K562 (cell line): ENCODE results near the gene TMEM202. TPM values are rescaled to one million over a fixed set of nuclear protein-coding genes. Genes with fewer than 3 reads are reported as not detected.

Experiments used
- ATAC-seq: fragments of 200-7000 bp; cut with Tn5 transposase; 3 replicates; pipeline ENCODE4 v1.9.1; 2020; ENCODE audit warnings: moderate library complexity
- BruUV-seq: library from RNA; stranded (reverse); fragments of 400-500 nt; replicated peaks from 2 replicates; lab custom pipeline; 2021; lab: Mats Ljungman, UMichigan
- CTCF ChIA-PET: fragments of 300-600 bp; formaldehyde crosslinking; extraction: SDS; loops from one replicate; lab custom pipeline; 2021; ENCODE audit warnings: low intra/inter-chr PET ratio; lab: Yijun Ruan, JAX
- POLR2A ChIA-PET: fragments of 300-600, 350-650 bp; sonication (Branson Sonifier 250); formaldehyde crosslinking; extraction: SDS; loops from one replicate; lab custom pipeline; 2021; ENCODE audit warnings: antibody characterized with exemption, inconsistent platforms; lab: Yijun Ruan, JAX
- DNase-seq, 4 experiments: peaks; one replicate each; pipeline versions ENCODE4 v3.0.0 to v3.0.0-alpha.2; 2011 to 2018; ENCODE audit warnings: low spot score in 3 of 4, mixed read lengths in 3 of 4; ENCODE audit errors: extremely low read depth in 1 of 4
- FAIRE-seq: peaks from 2 replicates; lab custom pipeline; 2011; peaks lifted over from hg19 to GRCh38; lab: Jason Lieb, UNC
- H2AFZ ChIP-seq: 2 replicates; pipeline ENCODE4 v1.6.0; 2011; ENCODE audit warnings: low read depth, low read length, control low read depth, inconsistent platforms
- H3K27ac ChIP-seq: fragments of 200-600 bp; 3 replicates; pipeline ENCODE4 v1.8.0; 2011; ENCODE audit warnings: low read depth, mild to moderate bottlenecking, control low read depth, inconsistent platforms, low read length, moderate library complexity, mixed read lengths; ENCODE audit errors: extremely low read depth
- H3K27me3 ChIP-seq, 2 experiments: fragments of 300-600 bp in 1 of 2; 2 replicates in 1 of 2; 3 replicates in 1 of 2; pipeline versions ENCODE4 v1.6.0 to v1.8.0; 2011; ENCODE audit warnings: inconsistent platforms in 2 of 2, low read length in 2 of 2, mild to moderate bottlenecking in 1 of 2, mixed read lengths in 1 of 2, moderate library complexity in 1 of 2; ENCODE audit not compliant: control insufficient read depth in 2 of 2, insufficient read depth in 2 of 2
- H3K36me3 ChIP-seq: fragments of 300-600 bp; 3 replicates; pipeline ENCODE4 v1.8.0; 2011; ENCODE audit warnings: mild to moderate bottlenecking, low read length, inconsistent platforms; ENCODE audit not compliant: control insufficient read depth, insufficient read depth
- H3K4me1 ChIP-seq, 2 experiments: fragments of 200-600 bp in 1 of 2; replicated peaks in 1 of 2; 2 replicates in 1 of 2; 3 replicates in 1 of 2; pipeline versions ENCODE4 v1.5.1 to v1.8.0; 2011; ENCODE audit warnings: inconsistent platforms in 2 of 2, low read length in 2 of 2, mild to moderate bottlenecking in 1 of 2, mixed read lengths in 1 of 2, moderate library complexity in 1 of 2; ENCODE audit not compliant: control insufficient read depth in 2 of 2, insufficient read depth in 2 of 2
- H3K4me2 ChIP-seq: 2 replicates; pipeline ENCODE4 v1.6.1; 2011; ENCODE audit warnings: low read length, control low read depth, inconsistent platforms, mixed read lengths; ENCODE audit not compliant: insufficient read depth
- H3K4me3 ChIP-seq: fragments of 200-600 bp; sonication (generic), shearing (Covaris generic); 2 replicates; pipeline ENCODE4 v1.5.1; 2016; ENCODE audit warnings: control low read depth, inconsistent platforms
- H3K79me2 ChIP-seq: fragments of 200-600 bp; 3 replicates; pipeline ENCODE4 v1.8.0; 2011; ENCODE audit warnings: low read length, inconsistent platforms; ENCODE audit not compliant: control insufficient read depth, insufficient read depth
- H3K9ac ChIP-seq, 2 experiments: 2 replicates each; pipeline versions ENCODE4 v1.6.0 to v1.6.1; 2011; ENCODE audit warnings: low read depth in 2 of 2, low read length in 2 of 2, control low read depth in 1 of 2, inconsistent platforms in 1 of 2, mild to moderate bottlenecking in 1 of 2, mixed read lengths in 1 of 2; ENCODE audit not compliant: insufficient read depth in 1 of 2
- H3K9me1 ChIP-seq: one replicate; pipeline ENCODE4 v1.6.0; 2011; ENCODE audit warnings: inconsistent platforms, mild to moderate bottlenecking, low read length, moderate library complexity; ENCODE audit not compliant: control insufficient read depth, insufficient read depth
- H3K9me3 ChIP-seq: replicated peaks from 2 replicates; pipeline ENCODE4 v1.5.1; 2011; ENCODE audit warnings: low read depth, low read length, inconsistent platforms; ENCODE audit not compliant: control insufficient read depth, insufficient read depth
- H4K20me1 ChIP-seq: replicated peaks from 2 replicates; pipeline ENCODE4 v1.6.1; 2011; ENCODE audit warnings: low read length, inconsistent platforms, mixed read lengths; ENCODE audit not compliant: control insufficient read depth, insufficient read depth
- ASH1L ChIP-seq: fragments of 450-650 bp; IDR thresholded peaks from 2 replicates; pipeline ENCODE4 v1.6.1; 2018; ENCODE audit warnings: borderline replicate concordance, mild to moderate bottlenecking, low read depth; ENCODE audit not compliant: partially characterized antibody
- EZH2 ChIP-seq: IDR thresholded peaks from 2 replicates; pipeline ENCODE4 v1.6.1; 2012; ENCODE audit warnings: low read depth, mild to moderate bottlenecking, inconsistent platforms, low read length, borderline replicate concordance
- FOS ChIP-seq: IDR thresholded peaks from 3 replicates; pipeline ENCODE4 v1.6.1; 2011; ENCODE audit not compliant: insufficient read length; ENCODE audit errors: extremely low read depth
- HNRNPUL1 ChIP-seq: fragments of 200-400 bp; formaldehyde crosslinking; IDR thresholded peaks from 2 replicates; pipeline ENCODE4 v1.6.1; 2017; ENCODE audit warnings: low read length
- MXI1 ChIP-seq: IDR thresholded peaks from 2 replicates; pipeline ENCODE4 v1.6.1; 2011; ENCODE audit warnings: low read depth, mild to moderate bottlenecking, improper control_type of control experiment, low read length
- NFIC ChIP-seq: fragments of 450-650 bp; IDR thresholded peaks from 2 replicates; pipeline ENCODE4 v1.6.1; 2017; ENCODE audit warnings: mild to moderate bottlenecking, inconsistent platforms
- NFRKB ChIP-seq: fragments of 450-650 bp; IDR thresholded peaks from 2 replicates; pipeline ENCODE4 v1.6.1; 2016; ENCODE audit warnings: low read depth
- RBBP5 ChIP-seq: fragments of 200-600 bp; sonication (generic); IDR thresholded peaks from 2 replicates; pipeline ENCODE4 v1.6.1; 2012; ENCODE audit warnings: borderline replicate concordance, mild to moderate bottlenecking, low read length, control low read depth, inconsistent platforms; ENCODE audit not compliant: insufficient read depth, poor library complexity, severe bottlenecking
- ZKSCAN1 ChIP-seq: fragments of 150-350 bp; IDR thresholded peaks from 2 replicates; pipeline ENCODE4 v1.6.1; 2016; ENCODE audit warnings: low read depth, low read length
- ZNF121 ChIP-seq: sonication (generic); formaldehyde crosslinking; conservative IDR thresholded peaks from 2 replicates; pipeline ENCODE4 v1.8.0; 2022; ENCODE audit warnings: missing genetic modification reagents
- ZNF707 ChIP-seq: fragments of 250-450 bp; sonication (Bioruptor Pico); conservative IDR thresholded peaks from 2 replicates; pipeline ENCODE4 v1.8.0; 2022; ENCODE audit warnings: inconsistent platforms, mild to moderate bottlenecking, moderate library complexity
- ZNF780A ChIP-seq: fragments of 250-450 bp; sonication (Bioruptor Pico); IDR thresholded peaks from 2 replicates; pipeline ENCODE4 v1.5.0; 2021; ENCODE audit warnings: mild to moderate bottlenecking
- WGBS: fragments of 100-300 bp; shearing (Covaris generic); methylation state at CpG from one replicate; pipeline ENCODE4 v1.1.6; 2016; ENCODE audit warnings: low coverage, mixed read lengths; ENCODE audit not compliant: insufficient coverage; ENCODE audit errors: missing lambda C conversion rate; 5-methylcytosine and 5-hydroxymethylcytosine counted together
- in situ Hi-C: fragments of 300-500 bp; cut with MboI; formaldehyde crosslinking; loops from 4 replicates; pipeline ENCODE4 v1.15.0; 2018; ENCODE audit warnings: inconsistent platforms, mixed read lengths
- intact Hi-C: fragments of 100-400 bp; cut with micrococcal nuclease; formaldehyde crosslinking; loops from 2 replicates; pipeline ENCODE4 v1.14.2; 2022
- polyA plus RNA-seq, 8 experiments: library from polyadenylated mRNA; depleted of rRNA in 4 of 8; stranded (reverse) in 5 of 8; unstranded in 3 of 8; fragments of >200 nt; fragmentation: Nextera tagmentation in 2 of 8; fragmentation: Illumina TruSeq in 1 of 8; extraction: Ambion mirVana in 2 of 8; extraction: Trizol in 1 of 8; gene quantifications; 2 replicates each; pipeline versions ENCODE4 v1.2.1 to v1.2.3, GENCODE V29; 2011 to 2014; ENCODE audit warnings: inconsistent platforms in 1 of 8, missing spikeins in 1 of 8
- total RNA-seq, 7 experiments: library from RNA; depleted of rRNA in 6 of 7; stranded (reverse); fragments of >200 nt in 6 of 7; fragmentation: Illumina TruSeq in 2 of 7; extraction: Trizol in 2 of 7; gene quantifications; 2 replicates each; pipeline versions ENCODE4 v1.2.1 to v1.2.3, GENCODE V29; 2011 to 2021; ENCODE audit warnings: low replicate concordance in 1 of 7

The TMEM202 gene
- total and polyA plus RNA-seq, 9 of the 15 experiments (the other 6 are each of a cell fraction or from before 2014, with no cell fraction given): not detected

GRCh38 chr15:72445426-72445825, 47.3 kb downstream of the TMEM202 start:
- Histone ChIP-seq H3K4me1 (no peaks in the 10 kb centered on the region), H3K79me2 (no peaks in the 10 kb centered on the region), H3K9me3 (no peaks in the 10 kb centered on the region), H3K9ac (no peak overlapping the region), H2AFZ (no peak overlapping the region), H3K27me3 (peaks cover 4% of the 10 kb centered on the region in 2 experiments; a peak in 2 of 5 replicates), H3K27ac (no peak overlapping the region), H3K9me1 (no peaks in the 10 kb centered on the region), H3K4me3 (no peak overlapping the region), H4K20me1 (no peaks in the 10 kb centered on the region), H3K4me2 (no peak overlapping the region), H3K36me3 (no peaks in the 10 kb centered on the region)
- DNase-seq (no peak), FAIRE-seq (no peak), ATAC-seq (no peak)
- in situ Hi-C loops (no loop called here), intact Hi-C loops (no loop called here)
- POLR2A ChIA-PET: interaction anchor here (1.1 kb wide), 1 partner anchor 28 kb away, joined by 5 read pairs; the partner anchor contains the start of gene ARIH1
- TF ChIP-seq NFIC (peak; percentile 43; the same call in 1 of the 2 replicates), MXI1 (no peak), EZH2 (no peak), NFRKB (no peak), ZNF707 (CRISPR knock-in tag) (no peak), HNRNPUL1 (no peak)
- 0% methylated on average over 1 of the region's 1 CpG for WGBS
- no TSS peak for BruUV-seq
- CTCF ChIA-PET: no interaction called here

- no peaks in the 10 kb centered on the region for H3K9me3 ChIP-seq
- ATAC-seq (no peak), FAIRE-seq (no peak), DNase-seq (no peak)
- WGBS: 2% methylated on average over 6 of the region's 6 CpGs
- no peak overlapping the region for H3K4me2 ChIP-seq
- no peaks in the 10 kb centered on the region for H4K20me1 ChIP-seq
- ChIA-PET CTCF (no interaction called here), POLR2A (interaction anchor here (1.0 kb wide), 1 partner anchor 11 kb away, joined by 3 read pairs; no protein-coding TSS in a partner anchor)
- H3K79me2 ChIP-seq: no peaks in the 10 kb centered on the region
- no peaks in the 10 kb centered on the region for H3K36me3 ChIP-seq
- no TSS peak for BruUV-seq
- H3K9me1 ChIP-seq: no peaks in the 10 kb centered on the region
- H3K4me1 ChIP-seq: no peaks in the 10 kb centered on the region; a peak in 1 of 5 replicates
- intact Hi-C loops (no loop called here), in situ Hi-C loops (no loop called here)
- H3K9ac ChIP-seq: no peak overlapping the region
- H3K27ac ChIP-seq: no peak overlapping the region
- peaks cover 4 to 17% of the 10 kb centered on the region in 2 experiments; a peak in 4 of 5 replicates for H3K27me3 ChIP-seq
- H2AFZ ChIP-seq: no peak overlapping the region
- no peak overlapping the region for H3K4me3 ChIP-seq
- TF ChIP-seq FOS (no peak), ZNF121 (CRISPR knock-in tag) (no peak), ZKSCAN1 (no peak), ASH1L (no peak), ZNF780A (CRISPR knock-in tag) (no peak), RBBP5 (no peak), ZNF707 (CRISPR knock-in tag) (no peak)
Measured at GRCh38 chr15:72450805-72451204, 52.7 kb downstream of the TMEM202 start.
